Measurements from ENCODE around the gene LIPA.
"Not testable (repeated sequence)": the region's sequence is repeated elsewhere in the genome, so short reads cannot be mapped to it uniquely, and the experiment has no call there.

The LIPA gene

GRCh38 chr10:89207181-89207800 is 44.3 kb downstream of the LIPA start, which contains the start of gene CH25H:
CH25H (minus strand) TSS chr10:89207317; CDS start chr10:89207292, 25 bp downstream.
- DNase-seq, result peak; percentile 47

- DNase-seq, result peak; percentile 14
Observed at GRCh38 chr10:89206402-89207180, 45.0 kb downstream of the LIPA start.

- DNase-seq, result no peak
Observed at GRCh38 chr10:89204621-89205185, 46.9 kb downstream of the LIPA start.

- DNase-seq, result no peak
Observed at GRCh38 chr10:89203237-89203636, 48.3 kb downstream of the LIPA start.

- no peak for DNase-seq
Observed at GRCh38 chr10:89202033-89202425, 49.5 kb downstream of the LIPA start.

GRCh38 chr10:89201345-89202032 is 50.1 kb downstream of the LIPA start:
- no peak for DNase-seq

- no peak for DNase-seq
Observed at GRCh38 chr10:89197473-89197872, 54.1 kb downstream of the LIPA start.

- not testable (repeated sequence) for DNase-seq
Observed at GRCh38 chr10:89191301-89191700, 60.3 kb downstream of the LIPA start.

GRCh38 chr10:89189211-89189734 is 62.3 kb downstream of the LIPA start:
- no peak for DNase-seq

- no peak for DNase-seq
Observed at GRCh38 chr10:89185658-89186057, 65.9 kb downstream of the LIPA start.

GRCh38 chr10:89184638-89185037 is 66.9 kb downstream of the LIPA start:
- DNase-seq, result no peak

- no peak for DNase-seq
Observed at GRCh38 chr10:89183571-89183970, 68.0 kb downstream of the LIPA start.

GRCh38 chr10:89182894-89183293 is 68.7 kb downstream of the LIPA start:
- DNase-seq, result no peak

- DNase-seq, result no peak
Observed at GRCh38 chr10:89175816-89176215, 75.8 kb downstream of the LIPA start.

GRCh38 chr10:89173075-89173474 is 78.5 kb downstream of the LIPA start:
- no peak for DNase-seq

- no peak for DNase-seq
Observed at GRCh38 chr10:89171996-89172395, 79.6 kb downstream of the LIPA start.

GRCh38 chr10:89171263-89171872 is 80.2 kb downstream of the LIPA start:
- no peak for DNase-seq

- DNase-seq, result not testable (repeated sequence)
Observed at GRCh38 chr10:89168354-89168900, 83.1 kb downstream of the LIPA start.

- no peak for DNase-seq
Observed at GRCh38 chr10:89167915-89168314, 83.7 kb downstream of the LIPA start.

- no peak for DNase-seq
Observed at GRCh38 chr10:89165923-89166322, 85.7 kb downstream of the LIPA start.

GRCh38 chr10:89164920-89165319 is 86.7 kb downstream of the LIPA start:
- no peak for DNase-seq

GRCh38 chr10:89164080-89164479 is 87.5 kb downstream of the LIPA start:
- DNase-seq, result no peak
